Esophagus squamous epithelium (tissue), 4 donors: ENCODE data around the gene CCNJ.

Source experiments
- CTCF ChIP-seq, 6 experiments: fragments of 450-650 bp in 4 of 6; fragments of 200-600 bp in 2 of 6; sonication (generic) in 2 of 6; IDR thresholded peaks; one replicate each; pipeline ENCODE4 v1.5.1; 2016 to 2019; ENCODE audit warnings: antibody characterized with exemption in 6 of 6, mild to moderate bottlenecking in 4 of 6, moderate library complexity in 4 of 6
- POLR2A ChIP-seq, 4 donors: fragments of 450-650 bp; IDR thresholded peaks; one replicate each; pipeline ENCODE4 v1.6.1; 2017; ENCODE audit warnings: antibody characterized with exemption in 4 of 4, mild to moderate bottlenecking in 4 of 4, moderate library complexity in 3 of 4

GRCh38 chr10:96082748-96083147 lies 39.4 kb downstream of the CCNJ start:
- no peak for TF ChIP-seq CTCF (IDR thresholded peaks at IDR 0.05)
- no peak for TF ChIP-seq POLR2A (IDR thresholded peaks at IDR 0.05)
